Measurements from ENCODE around the gene NBPF12.
"Not testable (repeated sequence)": the region's sequence is repeated elsewhere in the genome, so short reads cannot be mapped to it uniquely, and the experiment has no call there.

GRCh38 chr1:147008495-147008894, 70.4 kb downstream of the NBPF12 start:
- TF ChIP-seq CTCF (IDR thresholded peaks at IDR 0.05); ZFX (IDR thresholded peaks at IDR 0.05; ENCODE audit: borderline replicate concordance): not testable (repeated sequence)

Data from 22Rv1 (cell line).